Mucosa of gallbladder (tissue), 1 donor: Measurements from ENCODE around the gene MTMR1. TPM values are rescaled to one million over a fixed set of nuclear protein-coding genes. Genes with fewer than 3 reads are reported as not detected.
A peak's percentile ranks its signal among the peaks of the same experiment; 100 is the strongest.

Experiments
- DNase-seq: peaks from one replicate; pipeline ENCODE4 v3.0.0-alpha.2; 2020; ENCODE audit warnings: low spot score
- total RNA-seq: library from RNA; stranded (reverse); gene quantifications from one replicate; pipeline ENCODE4 v1.2.1, GENCODE V29; 2021
- donor health status: DM: no; HTN: no; CAD: no.

MTMR1 gene
- total RNA-seq, 1 donor from 2014 or later, result 16.0 TPM

DNA sequence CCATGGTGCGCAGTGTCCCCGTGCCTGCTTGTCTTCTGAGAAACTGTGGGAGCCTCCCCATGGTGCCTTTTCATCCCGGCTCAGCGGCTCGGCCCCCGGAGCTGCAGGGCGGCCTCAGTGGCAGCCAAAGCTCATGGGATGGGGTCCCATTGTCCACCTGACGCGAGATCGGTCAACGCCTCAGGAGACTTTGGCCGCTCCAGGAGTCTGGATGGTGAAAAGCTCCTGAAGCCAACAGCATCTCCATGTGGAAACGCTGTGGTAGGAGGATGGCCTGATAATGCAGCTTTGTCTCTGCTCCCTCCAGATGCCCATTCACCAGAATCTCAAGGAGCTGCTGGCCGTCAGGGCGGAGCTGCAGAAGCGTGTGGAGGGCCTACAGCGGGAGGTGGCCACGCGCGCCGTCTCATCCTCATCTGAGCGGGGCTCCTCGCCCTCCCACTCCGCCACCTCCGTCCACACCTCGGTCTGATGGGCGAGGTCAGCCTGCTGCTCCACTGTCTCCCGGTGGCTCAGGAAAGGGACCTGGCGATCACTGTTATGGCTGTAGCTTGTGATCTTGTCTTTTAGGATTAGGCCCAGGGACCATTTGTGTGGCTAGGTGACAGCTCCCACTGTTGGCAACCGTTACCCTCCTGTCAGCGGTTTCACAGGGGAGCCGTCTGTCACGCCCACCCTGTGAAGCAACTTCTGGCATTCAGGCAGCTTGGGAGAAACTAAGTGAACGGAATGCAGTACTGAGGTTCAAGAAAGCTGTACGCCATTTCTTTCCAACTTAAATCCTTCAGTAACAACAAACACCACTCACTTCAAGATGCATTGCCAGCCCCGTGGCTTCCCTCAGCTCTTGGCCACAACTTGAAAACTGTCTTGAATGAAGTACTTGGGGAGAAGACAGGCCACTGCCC is 69.3 kb downstream of the MTMR1 start:
- DNase-seq, result no peak

DNA sequence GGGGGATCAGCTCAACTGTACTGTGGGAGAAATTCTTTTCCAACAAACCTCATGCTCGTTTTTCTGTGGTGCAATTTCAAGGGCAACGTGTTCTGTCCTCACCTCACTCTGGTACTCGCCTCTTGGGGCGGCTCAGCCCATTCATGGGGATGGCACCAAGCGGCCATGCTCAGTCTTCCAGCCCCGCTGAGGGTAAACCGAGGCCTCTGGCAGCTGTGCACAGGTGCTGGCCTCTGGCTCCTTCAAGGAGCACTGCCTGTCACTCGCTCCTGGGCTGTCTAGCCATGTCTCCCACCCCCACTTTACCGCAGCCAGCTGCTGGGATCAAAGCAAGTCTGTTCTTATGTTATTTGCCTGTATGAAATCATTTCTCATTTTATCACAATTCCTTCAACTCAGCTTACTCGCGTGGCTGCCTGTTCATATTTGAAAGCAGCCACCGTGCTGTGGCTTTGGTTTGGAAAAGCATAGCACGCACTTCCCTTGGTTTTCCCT is 70.2 kb downstream of the MTMR1 start:
- DNase-seq, result no peak

- no peak for DNase-seq
These were observed 70.6 kb downstream of the MTMR1 start for GRCh38 chrX:150763810-150764209.

- DNase-seq, result no peak
These were observed 72.0 kb downstream of the MTMR1 start for GRCh38 chrX:150765237-150765636.

GRCh38 chrX:150765782-150766350 is 72.7 kb downstream of the MTMR1 start:
- no peak for DNase-seq

- DNase-seq, result no peak
These were observed 73.3 kb downstream of the MTMR1 start for GRCh38 chrX:150766351-150767044.

DNA sequence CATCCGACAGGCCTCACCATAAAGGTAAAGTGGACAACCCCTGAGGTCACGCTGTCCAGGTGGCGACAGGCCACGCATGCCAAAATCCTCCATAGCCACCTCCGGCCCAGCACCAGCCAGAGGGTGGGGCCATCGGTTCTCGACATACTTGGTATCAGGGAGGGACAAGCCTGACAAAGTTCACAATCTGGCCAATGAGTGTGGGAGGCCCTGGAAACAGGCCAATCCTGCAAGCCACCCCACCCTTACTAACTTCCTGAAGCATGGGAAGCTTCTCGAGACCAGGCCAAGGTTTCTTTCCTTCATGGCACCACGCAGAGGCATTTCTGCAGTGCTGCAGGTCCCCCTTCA is 73.8 kb downstream of the MTMR1 start:
- peak; percentile 18 for DNase-seq

DNA sequence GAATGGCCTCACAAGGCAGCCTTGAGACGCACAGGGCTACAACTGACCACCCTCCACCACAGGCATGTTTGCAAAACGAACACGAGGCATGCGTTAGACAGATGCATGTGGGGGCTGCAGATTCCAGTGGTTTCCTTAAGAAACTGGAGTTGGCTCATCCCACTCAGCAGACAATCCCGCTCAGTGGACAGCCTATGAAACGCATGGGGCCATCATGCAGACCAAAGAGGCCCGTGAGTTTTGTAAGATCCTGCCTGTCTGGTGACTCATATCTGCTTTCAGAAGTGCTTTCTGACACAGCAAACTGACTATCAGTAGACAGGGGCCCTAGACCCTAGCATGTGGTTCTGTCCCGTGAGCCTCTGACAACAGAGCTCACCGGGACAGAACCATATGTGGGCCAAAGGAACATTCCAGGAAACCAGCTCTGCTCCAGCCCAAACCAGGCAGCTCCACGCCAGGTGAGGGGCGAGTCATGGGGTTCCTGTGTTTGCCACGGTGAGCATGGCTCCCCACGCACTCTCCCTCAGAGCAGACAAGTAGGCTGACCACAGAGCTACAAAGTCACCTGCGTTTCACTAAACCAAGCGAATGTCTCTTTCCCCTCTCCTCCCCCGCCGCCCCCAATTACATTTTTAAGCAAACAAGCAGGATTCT is 74.4 kb downstream of the MTMR1 start:
- no peak for DNase-seq

GRCh38 chrX:150768132-150768485 is 74.9 kb downstream of the MTMR1 start:
- no peak for DNase-seq

GRCh38 chrX:150768580-150769190 is 75.5 kb downstream of the MTMR1 start:
- DNase-seq, result no peak

DNA sequence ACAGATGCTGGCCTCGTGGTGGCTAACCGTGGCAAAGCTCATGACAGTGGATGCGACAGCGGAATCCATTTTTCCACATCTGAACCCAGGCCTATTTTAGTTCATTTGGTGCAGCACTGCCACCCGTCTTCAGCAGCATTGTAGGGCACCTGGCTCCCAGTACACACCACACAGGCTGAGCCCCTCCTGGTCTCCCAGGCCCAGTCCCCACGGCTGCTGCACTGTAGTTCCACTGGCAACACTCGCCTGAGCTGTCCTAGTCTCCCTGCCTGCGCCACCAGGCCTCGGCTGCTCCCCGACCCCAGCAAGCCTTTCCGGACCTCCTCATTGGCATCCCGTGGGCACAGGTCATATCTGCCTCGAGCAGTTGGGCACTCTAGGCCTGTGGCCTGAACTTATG is 76.2 kb downstream of the MTMR1 start:
- DNase-seq, result no peak

- no peak for DNase-seq
These were observed 77.4 kb downstream of the MTMR1 start for GRCh38 chrX:150770623-150771022.

- DNase-seq, result no peak
These were observed 77.9 kb downstream of the MTMR1 start for GRCh38 chrX:150771116-150771515.

DNA sequence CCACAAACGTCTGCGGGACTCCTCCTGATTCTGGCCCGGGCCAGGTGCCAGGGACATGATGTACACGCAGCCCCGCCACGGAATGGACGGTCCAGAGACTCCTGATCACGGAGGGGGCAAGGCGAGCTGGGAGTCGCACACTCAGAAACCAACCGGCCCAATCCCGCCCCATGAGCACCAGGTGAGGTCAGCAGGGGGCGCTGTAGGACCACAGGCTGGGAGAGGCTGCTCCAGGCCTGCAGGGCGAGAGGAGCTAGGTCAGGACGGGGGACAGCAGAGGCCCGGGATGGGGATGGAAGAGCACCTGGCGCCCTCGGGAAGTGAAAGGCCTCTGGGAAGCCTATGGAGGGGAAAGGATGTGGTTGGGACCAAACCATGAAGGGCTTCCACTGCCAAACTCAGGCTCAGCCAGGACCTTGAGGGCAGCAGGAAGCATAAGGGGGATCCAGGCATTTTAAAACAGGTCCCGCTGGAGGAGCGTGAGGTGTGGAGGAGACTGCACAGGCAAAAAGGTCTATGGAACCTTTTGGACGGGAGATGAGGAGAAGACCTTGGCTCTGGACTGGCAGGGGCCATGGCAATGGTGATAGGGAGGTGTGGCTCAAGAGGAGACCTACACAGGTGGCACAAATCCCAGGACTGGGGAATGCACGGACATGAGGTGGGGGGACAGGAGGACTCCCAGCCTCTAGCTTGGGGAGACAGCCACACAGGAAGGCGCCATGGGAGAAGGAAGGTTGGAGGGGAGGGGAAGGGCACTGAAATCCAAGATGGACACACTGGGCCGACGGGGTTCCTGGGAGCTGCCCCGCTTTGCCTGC is 79.2 kb downstream of the MTMR1 start:
- peak; percentile 54 for DNase-seq

- no peak for DNase-seq
These were observed 79.9 kb downstream of the MTMR1 start for GRCh38 chrX:150773117-150773516.

- DNase-seq, result no peak
These were observed 80.4 kb downstream of the MTMR1 start for GRCh38 chrX:150773634-150774033.

GRCh38 chrX:150774798-150775568 is 81.8 kb downstream of the MTMR1 start:
- DNase-seq, result no peak

- DNase-seq, result no peak
These were observed 82.6 kb downstream of the MTMR1 start for GRCh38 chrX:150775569-150776350.

DNA sequence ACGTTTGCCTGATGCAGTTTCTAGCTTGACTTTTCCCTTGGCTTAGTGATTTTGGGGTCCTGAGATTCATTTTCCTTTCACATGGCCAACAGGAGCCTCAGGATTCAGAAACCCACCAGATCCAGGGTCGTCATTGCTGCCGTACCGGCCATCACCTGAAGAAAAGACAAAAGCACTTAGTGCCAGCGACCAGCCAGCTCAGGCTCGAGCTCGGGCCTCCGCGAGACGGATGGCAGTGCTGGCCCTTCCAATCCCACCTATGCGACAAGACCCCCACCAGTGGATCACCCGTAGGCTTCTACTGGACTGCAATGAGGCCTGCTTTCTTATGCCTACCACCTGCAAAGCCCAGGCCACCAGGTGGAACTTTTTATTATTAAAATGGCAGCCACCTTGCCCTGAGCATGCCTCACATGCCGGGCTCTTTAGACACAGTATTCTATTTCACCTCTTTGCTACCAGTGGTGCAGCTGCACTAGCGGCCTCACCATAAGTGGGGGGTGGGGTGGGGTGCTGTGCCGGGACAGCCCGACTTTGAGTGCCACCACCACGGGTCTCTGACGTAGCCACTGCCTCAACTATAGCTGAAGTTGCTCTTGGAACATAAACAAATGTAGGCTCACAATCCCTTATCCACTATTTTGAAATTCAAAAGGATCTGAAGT is 84.3 kb downstream of the MTMR1 start:
- DNase-seq, result no peak
